ENCODE measurements around the gene THSD1. TPM values are rescaled to one million over a fixed set of nuclear protein-coding genes. Genes with fewer than 3 reads are reported as not detected.

Gene THSD1, protein sequence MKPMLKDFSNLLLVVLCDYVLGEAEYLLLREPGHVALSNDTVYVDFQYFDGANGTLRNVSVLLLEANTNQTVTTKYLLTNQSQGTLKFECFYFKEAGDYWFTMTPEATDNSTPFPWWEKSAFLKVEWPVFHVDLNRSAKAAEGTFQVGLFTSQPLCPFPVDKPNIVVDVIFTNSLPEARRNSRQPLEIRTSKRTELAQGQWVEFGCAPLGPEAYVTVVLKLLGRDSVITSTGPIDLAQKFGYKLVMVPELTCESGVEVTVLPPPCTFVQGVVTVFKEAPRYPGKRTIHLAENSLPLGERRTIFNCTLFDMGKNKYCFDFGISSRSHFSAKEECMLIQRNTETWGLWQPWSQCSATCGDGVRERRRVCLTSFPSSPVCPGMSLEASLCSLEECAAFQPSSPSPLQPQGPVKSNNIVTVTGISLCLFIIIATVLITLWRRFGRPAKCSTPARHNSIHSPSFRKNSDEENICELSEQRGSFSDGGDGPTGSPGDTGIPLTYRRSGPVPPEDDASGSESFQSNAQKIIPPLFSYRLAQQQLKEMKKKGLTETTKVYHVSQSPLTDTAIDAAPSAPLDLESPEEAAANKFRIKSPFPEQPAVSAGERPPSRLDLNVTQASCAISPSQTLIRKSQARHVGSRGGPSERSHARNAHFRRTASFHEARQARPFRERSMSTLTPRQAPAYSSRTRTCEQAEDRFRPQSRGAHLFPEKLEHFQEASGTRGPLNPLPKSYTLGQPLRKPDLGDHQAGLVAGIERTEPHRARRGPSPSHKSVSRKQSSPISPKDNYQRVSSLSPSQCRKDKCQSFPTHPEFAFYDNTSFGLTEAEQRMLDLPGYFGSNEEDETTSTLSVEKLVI
- 6.0 and 8.3 TPM in 2 replicates for total RNA-seq

DNA sequence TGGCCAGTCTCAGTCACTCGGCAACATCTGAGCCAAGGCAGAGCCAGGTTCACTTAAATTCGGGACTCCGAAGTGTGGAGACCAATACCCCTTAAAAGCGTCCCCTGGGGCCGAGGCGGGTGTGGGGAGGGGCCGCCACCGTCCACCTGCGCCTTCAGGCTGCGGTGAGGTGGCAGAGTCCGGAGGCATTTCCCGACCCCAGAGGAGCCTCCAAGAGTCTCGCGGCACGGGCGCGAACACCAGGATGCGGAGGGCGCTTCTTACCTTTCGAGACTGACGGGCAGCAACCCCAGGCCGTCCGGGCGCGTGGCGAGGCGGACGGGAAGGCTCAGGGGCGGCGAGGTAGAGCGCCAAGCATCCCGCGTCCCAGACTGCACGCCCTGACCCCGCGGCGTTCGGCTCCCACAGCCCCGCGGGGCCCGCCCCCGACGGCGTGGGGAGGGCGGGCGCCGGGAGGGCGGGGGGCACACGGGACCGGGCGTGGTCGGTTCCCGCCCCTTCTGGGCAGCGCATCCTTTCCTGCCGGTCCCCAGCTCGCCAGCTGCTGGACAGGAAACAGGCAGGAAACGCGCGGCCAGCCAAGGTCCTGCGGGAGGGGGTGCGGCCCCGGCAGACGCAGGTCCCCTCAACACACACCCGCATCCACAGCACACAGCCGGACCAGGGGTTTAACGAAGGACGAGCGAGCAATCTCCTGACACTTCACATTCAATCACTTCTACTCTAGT is at the start of gene THSD1:
Gene THSD1 (minus strand): TSS at position 406 of the 728 bp plus-strand sequence. CDS start 3,572 bp downstream, outside the sequence.

DNA sequence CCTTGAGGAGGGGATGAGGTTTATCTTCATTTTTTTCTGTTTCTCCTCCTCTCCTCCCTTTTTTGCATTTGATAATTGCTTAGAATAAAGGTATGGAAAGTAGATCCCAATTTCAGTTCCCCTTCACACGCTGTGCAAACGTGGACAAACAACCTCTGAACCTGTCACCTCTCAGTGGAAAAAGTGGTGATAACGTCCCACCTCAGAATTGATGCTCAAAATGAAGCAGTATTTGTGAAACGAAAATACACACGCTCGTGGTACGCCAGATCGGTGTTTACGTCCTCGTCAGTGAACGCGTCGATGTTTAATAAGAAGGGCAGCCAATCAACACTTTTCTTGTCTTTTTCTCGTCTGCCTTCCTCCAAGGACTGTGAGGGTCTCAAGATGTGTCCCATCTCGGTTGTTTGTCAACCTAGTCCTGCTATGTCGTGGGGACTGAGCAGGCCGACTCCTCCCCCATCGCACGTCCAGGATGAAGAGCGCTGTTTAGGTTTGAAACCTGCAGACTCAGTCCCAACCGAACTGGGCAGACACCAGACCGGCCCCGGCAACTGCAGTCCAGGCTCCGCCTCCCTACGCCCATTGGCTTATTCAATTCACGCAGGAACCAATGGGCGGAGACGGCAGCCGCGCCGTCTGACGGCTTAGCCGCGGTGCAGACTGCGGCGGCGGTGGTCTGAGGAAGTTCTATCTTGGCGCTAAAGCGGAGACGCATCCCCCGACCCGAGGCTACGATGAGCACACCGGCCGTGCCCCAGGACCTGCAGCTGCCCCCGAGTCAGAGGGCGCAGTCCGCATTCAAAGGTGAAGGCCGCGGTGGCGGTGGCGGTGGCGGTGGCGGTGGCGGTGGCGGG is 49.1 kb upstream of the THSD1 start, which contains the start of gene CKAP2:
Gene CKAP2 (plus strand): TSS at position 659 of the 857 bp plus-strand sequence. CDS start 79 bp downstream, at position 738.

DNA sequence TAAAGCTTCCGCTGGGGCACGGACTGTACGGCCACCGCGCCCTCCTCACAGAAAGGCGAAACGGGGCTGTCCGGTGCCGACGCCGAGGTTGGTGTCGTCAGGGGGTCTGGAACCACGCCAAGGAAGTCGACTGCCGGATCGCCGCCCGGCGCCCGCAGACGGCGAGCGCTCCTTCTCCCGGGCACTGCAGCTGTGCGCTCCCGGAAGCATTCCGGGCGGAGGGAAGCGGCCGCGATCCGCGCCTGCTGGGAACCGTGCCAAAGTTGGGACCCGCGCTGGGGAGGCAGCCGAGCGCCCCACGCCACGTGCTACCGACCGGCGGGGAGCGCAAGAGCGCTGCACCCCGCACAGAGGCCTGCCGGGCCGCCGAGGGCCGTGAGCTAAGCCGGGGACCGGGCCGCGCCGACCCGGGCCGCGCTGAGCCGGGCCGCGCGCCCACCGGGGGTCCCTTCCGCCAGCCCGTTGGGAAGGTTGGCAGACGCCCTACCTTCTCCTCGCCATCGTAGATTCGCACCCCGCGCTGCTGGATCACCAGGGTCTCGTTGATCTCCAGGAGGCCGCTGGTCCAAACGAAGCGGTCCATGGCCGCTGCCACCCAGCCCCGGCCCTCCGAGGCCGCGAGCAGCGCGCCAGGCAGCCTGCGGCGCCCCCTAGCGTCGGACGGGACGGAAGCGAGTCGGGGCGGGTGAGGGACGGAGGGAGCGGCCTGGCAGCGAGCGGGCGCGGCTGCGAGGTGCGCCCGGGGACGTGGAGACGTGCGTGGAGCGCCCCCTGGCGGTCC is 44.2 kb upstream of the THSD1 start, which contains the start of gene VPS36:
Gene VPS36 (minus strand): TSS at position 623 of the 781 bp plus-strand sequence. CDS start 40 bp downstream, at position 583.

Other genes with a start within 250 kb of the THSD1 start
- 5.8 and 22.1 TPM in 2 replicates for gene NEK3, start 246.6 kb downstream of the THSD1 start, total RNA-seq
- 23.5 and 28.2 TPM in 2 replicates for gene VPS36, start 44.5 kb upstream of the THSD1 start, total RNA-seq
- gene CKAP2, start 49.3 kb upstream of the THSD1 start, total RNA-seq = 9.8 and 54.4 TPM in 2 replicates
- 2.0 and 4.9 TPM in 2 replicates for gene HNRNPA1L2, start 236.3 kb upstream of the THSD1 start, total RNA-seq
- 59.9 and 64.0 TPM in 2 replicates for gene SUGT1, start 246.7 kb upstream of the THSD1 start, total RNA-seq